HepG2 (cell line): Measurements from ENCODE around the gene BARX1.
"Not testable (repeated sequence)": the region's sequence is repeated elsewhere in the genome, so short reads cannot be mapped to it uniquely, and the experiment has no call there.

ENCODE experiments used
- ESRRA ChIP-seq: sonication (generic); formaldehyde crosslinking; IDR thresholded peaks from 2 replicates; pipeline ENCODE4 v1.5.1; 2020; ENCODE audit warnings: mild to moderate bottlenecking, low read depth, missing genetic modification reagents
- JUN ChIP-seq: sonication (generic); formaldehyde crosslinking; IDR thresholded peaks from 2 replicates; pipeline ENCODE4 v1.4.0; 2020; ENCODE audit warnings: mild to moderate bottlenecking, missing genetic modification reagents
- NPAS2 ChIP-seq: sonication (generic); formaldehyde crosslinking; IDR thresholded peaks from 2 replicates; pipeline ENCODE4 v1.8.0; 2022; ENCODE audit warnings: mild to moderate bottlenecking, missing genetic modification reagents, borderline replicate concordance
- SMAD3 ChIP-seq: sonication (generic); formaldehyde crosslinking; IDR thresholded peaks from 2 replicates; pipeline ENCODE4 v1.4.0; 2020; ENCODE audit warnings: missing genetic modification reagents
- SMC3 ChIP-seq: IDR thresholded peaks from 2 replicates; pipeline ENCODE4 v1.6.1; 2011; ENCODE audit warnings: low read length, improper control_type of control experiment
- ZBTB21 ChIP-seq: sonication (generic); formaldehyde crosslinking; IDR thresholded peaks from 2 replicates; pipeline ENCODE4 v1.4.0; 2020; ENCODE audit warnings: missing genetic modification reagents
- ZNF124 ChIP-seq: sonication (generic); formaldehyde crosslinking; IDR thresholded peaks from 2 replicates; pipeline ENCODE4 v1.4.0; 2020; ENCODE audit warnings: missing genetic modification reagents
- TF ChIP-seq, protein P1 (sequence below): sonication (generic); formaldehyde crosslinking; IDR thresholded peaks from 2 replicates; pipeline ENCODE4 v1.4.0; 2020; ENCODE audit warnings: missing genetic modification reagents
- TF ChIP-seq, protein P2 (sequence below): sonication (generic); formaldehyde crosslinking; IDR thresholded peaks from 2 replicates; pipeline ENCODE4 v1.5.0; 2020; ENCODE audit warnings: mild to moderate bottlenecking, missing genetic modification reagents, moderate library complexity
- TF ChIP-seq, protein P3 (sequence below): fragments of 450-650 bp; IDR thresholded peaks from 2 replicates; pipeline ENCODE4 v1.6.1; 2017; ENCODE audit warnings: mild to moderate bottlenecking

DNA sequence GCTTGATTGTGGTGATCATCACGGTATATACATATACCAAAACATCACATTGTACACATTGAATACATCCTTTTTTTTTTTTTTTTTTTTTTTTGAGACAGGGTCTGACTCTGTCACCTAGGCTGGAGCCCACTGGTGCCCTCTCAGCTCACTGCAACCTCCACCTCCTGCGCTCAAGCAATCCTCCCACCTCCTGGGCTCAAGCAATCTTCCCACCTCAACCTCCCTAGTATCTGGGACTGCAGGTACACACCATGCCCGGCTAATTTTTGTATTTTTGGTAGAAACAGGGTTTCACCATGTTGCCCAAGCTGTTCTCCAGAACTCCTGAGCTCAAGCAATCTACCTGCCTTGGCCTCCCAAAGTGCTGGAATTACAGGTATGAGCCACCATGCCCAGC lies 8.3 kb upstream of the BARX1 start:
- TF ChIP-seq ESRRA (CRISPR knock-in tag); SMAD3 (CRISPR knock-in tag); ZBTB21; JUN (CRISPR knock-in tag); ZNF124; NPAS2 (CRISPR knock-in tag); SMC3: not testable (repeated sequence)
- TF ChIP-seq, protein P1, sequence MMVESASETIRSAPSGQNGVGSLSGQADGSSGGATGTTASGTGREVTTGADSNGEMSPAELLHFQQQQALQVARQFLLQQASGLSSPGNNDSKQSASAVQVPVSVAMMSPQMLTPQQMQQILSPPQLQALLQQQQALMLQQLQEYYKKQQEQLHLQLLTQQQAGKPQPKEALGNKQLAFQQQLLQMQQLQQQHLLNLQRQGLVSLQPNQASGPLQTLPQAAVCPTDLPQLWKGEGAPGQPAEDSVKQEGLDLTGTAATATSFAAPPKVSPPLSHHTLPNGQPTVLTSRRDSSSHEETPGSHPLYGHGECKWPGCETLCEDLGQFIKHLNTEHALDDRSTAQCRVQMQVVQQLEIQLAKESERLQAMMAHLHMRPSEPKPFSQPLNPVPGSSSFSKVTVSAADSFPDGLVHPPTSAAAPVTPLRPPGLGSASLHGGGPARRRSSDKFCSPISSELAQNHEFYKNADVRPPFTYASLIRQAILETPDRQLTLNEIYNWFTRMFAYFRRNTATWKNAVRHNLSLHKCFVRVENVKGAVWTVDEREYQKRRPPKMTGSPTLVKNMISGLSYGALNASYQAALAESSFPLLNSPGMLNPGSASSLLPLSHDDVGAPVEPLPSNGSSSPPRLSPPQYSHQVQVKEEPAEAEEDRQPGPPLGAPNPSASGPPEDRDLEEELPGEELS (CRISPR knock-in tag) = not testable (repeated sequence)
- TF ChIP-seq, protein P2, sequence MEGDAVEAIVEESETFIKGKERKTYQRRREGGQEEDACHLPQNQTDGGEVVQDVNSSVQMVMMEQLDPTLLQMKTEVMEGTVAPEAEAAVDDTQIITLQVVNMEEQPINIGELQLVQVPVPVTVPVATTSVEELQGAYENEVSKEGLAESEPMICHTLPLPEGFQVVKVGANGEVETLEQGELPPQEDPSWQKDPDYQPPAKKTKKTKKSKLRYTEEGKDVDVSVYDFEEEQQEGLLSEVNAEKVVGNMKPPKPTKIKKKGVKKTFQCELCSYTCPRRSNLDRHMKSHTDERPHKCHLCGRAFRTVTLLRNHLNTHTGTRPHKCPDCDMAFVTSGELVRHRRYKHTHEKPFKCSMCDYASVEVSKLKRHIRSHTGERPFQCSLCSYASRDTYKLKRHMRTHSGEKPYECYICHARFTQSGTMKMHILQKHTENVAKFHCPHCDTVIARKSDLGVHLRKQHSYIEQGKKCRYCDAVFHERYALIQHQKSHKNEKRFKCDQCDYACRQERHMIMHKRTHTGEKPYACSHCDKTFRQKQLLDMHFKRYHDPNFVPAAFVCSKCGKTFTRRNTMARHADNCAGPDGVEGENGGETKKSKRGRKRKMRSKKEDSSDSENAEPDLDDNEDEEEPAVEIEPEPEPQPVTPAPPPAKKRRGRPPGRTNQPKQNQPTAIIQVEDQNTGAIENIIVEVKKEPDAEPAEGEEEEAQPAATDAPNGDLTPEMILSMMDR (CRISPR knock-in tag) = not testable (repeated sequence)
- TF ChIP-seq, protein P3, sequence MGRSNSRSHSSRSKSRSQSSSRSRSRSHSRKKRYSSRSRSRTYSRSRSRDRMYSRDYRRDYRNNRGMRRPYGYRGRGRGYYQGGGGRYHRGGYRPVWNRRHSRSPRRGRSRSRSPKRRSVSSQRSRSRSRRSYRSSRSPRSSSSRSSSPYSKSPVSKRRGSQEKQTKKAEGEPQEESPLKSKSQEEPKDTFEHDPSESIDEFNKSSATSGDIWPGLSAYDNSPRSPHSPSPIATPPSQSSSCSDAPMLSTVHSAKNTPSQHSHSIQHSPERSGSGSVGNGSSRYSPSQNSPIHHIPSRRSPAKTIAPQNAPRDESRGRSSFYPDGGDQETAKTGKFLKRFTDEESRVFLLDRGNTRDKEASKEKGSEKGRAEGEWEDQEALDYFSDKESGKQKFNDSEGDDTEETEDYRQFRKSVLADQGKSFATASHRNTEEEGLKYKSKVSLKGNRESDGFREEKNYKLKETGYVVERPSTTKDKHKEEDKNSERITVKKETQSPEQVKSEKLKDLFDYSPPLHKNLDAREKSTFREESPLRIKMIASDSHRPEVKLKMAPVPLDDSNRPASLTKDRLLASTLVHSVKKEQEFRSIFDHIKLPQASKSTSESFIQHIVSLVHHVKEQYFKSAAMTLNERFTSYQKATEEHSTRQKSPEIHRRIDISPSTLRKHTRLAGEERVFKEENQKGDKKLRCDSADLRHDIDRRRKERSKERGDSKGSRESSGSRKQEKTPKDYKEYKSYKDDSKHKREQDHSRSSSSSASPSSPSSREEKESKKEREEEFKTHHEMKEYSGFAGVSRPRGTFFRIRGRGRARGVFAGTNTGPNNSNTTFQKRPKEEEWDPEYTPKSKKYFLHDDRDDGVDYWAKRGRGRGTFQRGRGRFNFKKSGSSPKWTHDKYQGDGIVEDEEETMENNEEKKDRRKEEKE = not testable (repeated sequence)
